Jurkat, Clone E6-1 (cell line): ENCODE measurements around the gene MOV10L1.

Source experiments
- DNase-seq: peaks from one replicate; pipeline ENCODE4 v3.0.0-alpha.2; 2011; ENCODE audit warnings: low read depth, low spot score
- H3K4me3 ChIP-seq: 2 replicates; pipeline ENCODE4 v1.5.1; 2011; ENCODE audit warnings: mild to moderate bottlenecking, low read length, control low read depth, moderate library complexity

MOV10L1 gene

GRCh38 chr22:50091092-50091768 is 1.4 kb downstream of the MOV10L1 start:
- DNase-seq: no peak
- H3K4me3 ChIP-seq: no peak overlapping the region

GRCh38 chr22:50092342-50092741 is 2.5 kb downstream of the MOV10L1 start:
- no peak for DNase-seq
- no peak overlapping the region for H3K4me3 ChIP-seq

- DNase-seq: no peak
- H3K4me3 ChIP-seq: no peak overlapping the region
Observed at GRCh38 chr22:50098052-50098451, 8.2 kb downstream of the MOV10L1 start.

GRCh38 chr22:50101870-50102565 is 12.2 kb downstream of the MOV10L1 start:
- H3K4me3 ChIP-seq: no peak overlapping the region
- DNase-seq: no peak

- no peak for DNase-seq
Observed at GRCh38 chr22:50102946-50103345, 13.1 kb downstream of the MOV10L1 start.

GRCh38 chr22:50104141-50104544 is 14.3 kb downstream of the MOV10L1 start:
- no peak overlapping the region for H3K4me3 ChIP-seq
- no peak for DNase-seq

More at GRCh38 chr22:50102946-50103345, 13.1 kb downstream of the MOV10L1 start:
- no peak overlapping the region for H3K4me3 ChIP-seq

GRCh38 chr22:50105208-50106100 is 15.6 kb downstream of the MOV10L1 start:
- no peak overlapping the region for H3K4me3 ChIP-seq

GRCh38 chr22:50107529-50107928 is 17.7 kb downstream of the MOV10L1 start:
- DNase-seq: no peak
- no peak overlapping the region for H3K4me3 ChIP-seq

More at GRCh38 chr22:50105208-50106100, 15.6 kb downstream of the MOV10L1 start:
- DNase-seq: no peak

GRCh38 chr22:50111056-50111455 is 21.2 kb downstream of the MOV10L1 start:
- no peak overlapping the region for H3K4me3 ChIP-seq
- no peak for DNase-seq

GRCh38 chr22:50112151-50113118 is 22.6 kb downstream of the MOV10L1 start:
- H3K4me3 ChIP-seq: no peak overlapping the region
- no peak for DNase-seq

- DNase-seq: no peak
Observed at GRCh38 chr22:50114221-50115021, 24.6 kb downstream of the MOV10L1 start.

GRCh38 chr22:50115693-50116092 is 25.9 kb downstream of the MOV10L1 start:
- no peak for DNase-seq
- H3K4me3 ChIP-seq: no peak overlapping the region

More at GRCh38 chr22:50114221-50115021, 24.6 kb downstream of the MOV10L1 start:
- no peak overlapping the region for H3K4me3 ChIP-seq

GRCh38 chr22:50117168-50117762 is 27.5 kb downstream of the MOV10L1 start:
- no peak overlapping the region for H3K4me3 ChIP-seq
- no peak for DNase-seq

GRCh38 chr22:50118129-50118528 is 28.3 kb downstream of the MOV10L1 start:
- DNase-seq: no peak
- H3K4me3 ChIP-seq: no peak overlapping the region

GRCh38 chr22:50118557-50119168 is 28.9 kb downstream of the MOV10L1 start:
- H3K4me3 ChIP-seq: no peak overlapping the region
- DNase-seq: no peak

GRCh38 chr22:50119169-50119767 is 29.5 kb downstream of the MOV10L1 start:
- H3K4me3 ChIP-seq: no peak overlapping the region
- no peak for DNase-seq

GRCh38 chr22:50119768-50120251 is 30.0 kb downstream of the MOV10L1 start:
- no peak overlapping the region for H3K4me3 ChIP-seq
- no peak for DNase-seq
